ENCODE data around the gene SETBP1. TPM values are rescaled to one million over a fixed set of nuclear protein-coding genes. Genes with fewer than 3 reads are reported as not detected.

The SETBP1 gene
- total RNA-seq, 1 donor, result 2.6 TPM

DNA sequence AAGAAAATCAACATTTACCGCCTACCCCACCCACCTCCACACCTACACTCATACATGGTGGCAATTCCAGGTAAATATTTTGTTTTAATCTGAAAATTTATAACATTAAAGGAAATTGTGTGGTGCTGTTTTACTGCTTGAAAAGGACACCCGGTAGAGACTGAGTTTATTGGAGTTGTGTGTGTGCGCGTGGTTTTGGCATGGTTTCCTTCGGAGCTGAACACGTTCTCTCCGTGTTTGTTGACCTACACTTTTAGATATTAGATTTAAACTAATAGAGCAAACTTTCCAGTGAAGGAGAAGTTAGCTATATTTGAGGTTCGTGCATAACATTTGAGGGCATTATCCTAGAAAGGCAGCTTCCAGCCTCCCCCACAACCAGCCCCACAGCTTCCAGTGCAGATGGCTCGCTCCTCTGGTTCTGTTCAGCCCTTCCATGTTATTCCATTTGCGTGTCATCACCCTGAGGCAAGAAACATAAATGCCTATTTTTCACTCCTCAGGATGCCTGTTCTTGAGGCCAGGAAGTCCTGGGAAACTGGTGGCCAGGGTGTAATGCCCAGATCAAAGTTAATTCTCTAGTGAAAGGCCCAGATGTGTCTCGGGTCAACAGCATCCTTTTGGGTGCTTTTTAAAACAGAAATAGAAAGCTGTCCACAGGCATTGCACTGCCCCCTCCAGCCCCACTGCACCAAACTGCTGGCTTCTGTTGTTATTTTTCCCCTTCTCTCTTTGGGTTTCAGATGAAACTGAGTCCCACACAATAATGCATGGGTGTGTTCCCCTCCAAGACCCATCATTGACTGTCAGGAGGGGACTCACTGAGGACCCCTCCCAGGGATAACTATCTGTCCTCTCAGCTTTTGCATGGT, 190.2 kb downstream of the SETBP1 start:
- TF ChIP-seq CTCF (IDR thresholded peaks at IDR 0.05; ENCODE audit: insufficient read depth, low read depth, low read length), result no peak
- DNase-seq (ENCODE audit: low read depth), result peak; percentile 4
- no peak overlapping the region for H3K4me3 ChIP-seq (ENCODE audit: low read depth, low read length)

- H3K4me3 ChIP-seq (ENCODE audit: low read depth, low read length), result no peak overlapping the region
- TF ChIP-seq CTCF (IDR thresholded peaks at IDR 0.05; ENCODE audit: insufficient read depth, low read depth, low read length), result no peak
- no peak for DNase-seq (ENCODE audit: low read depth)
These were observed 191.1 kb downstream of the SETBP1 start for GRCh38 chr18:44871771-44872170.

- H3K4me3 ChIP-seq (ENCODE audit: low read depth, low read length), result no peak overlapping the region
- no peak for DNase-seq (ENCODE audit: low read depth)
- no peak for TF ChIP-seq CTCF (IDR thresholded peaks at IDR 0.05; ENCODE audit: insufficient read depth, low read depth, low read length)
These were observed 195.3 kb downstream of the SETBP1 start for GRCh38 chr18:44876024-44876423.

DNA sequence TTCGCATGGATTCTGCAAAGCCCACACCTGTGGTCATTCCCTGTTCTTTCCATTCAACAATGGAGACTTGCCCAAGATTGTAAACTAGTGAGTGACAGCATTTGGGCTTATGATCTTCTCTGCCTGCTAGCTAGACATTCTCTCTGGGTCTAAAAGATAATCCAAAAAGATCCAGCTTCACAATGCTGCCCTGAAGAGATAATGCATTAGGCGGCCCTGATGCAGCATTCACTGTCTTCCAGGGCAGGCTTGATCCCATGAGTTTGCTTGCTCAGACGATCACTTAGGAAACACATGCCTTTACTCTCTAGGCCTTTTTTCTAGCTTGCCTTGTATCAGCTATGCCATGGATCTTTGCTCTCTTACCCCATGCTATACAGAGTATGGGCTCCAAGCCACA, 196.1 kb downstream of the SETBP1 start:
- no peak for DNase-seq (ENCODE audit: low read depth)
- TF ChIP-seq CTCF (IDR thresholded peaks at IDR 0.05; ENCODE audit: insufficient read depth, low read depth, low read length), result no peak
- no peak overlapping the region for H3K4me3 ChIP-seq (ENCODE audit: low read depth, low read length)

- no peak for TF ChIP-seq CTCF (IDR thresholded peaks at IDR 0.05; ENCODE audit: insufficient read depth, low read depth, low read length)
- no peak overlapping the region for H3K4me3 ChIP-seq (ENCODE audit: low read depth, low read length)
- no peak for DNase-seq (ENCODE audit: low read depth)
These were observed 197.6 kb downstream of the SETBP1 start for GRCh38 chr18:44878335-44878734.

GRCh38 chr18:44880170-44880569, 199.5 kb downstream of the SETBP1 start:
- no peak for DNase-seq (ENCODE audit: low read depth)
- no peak overlapping the region for H3K4me3 ChIP-seq (ENCODE audit: low read depth, low read length)
- TF ChIP-seq CTCF (IDR thresholded peaks at IDR 0.05; ENCODE audit: insufficient read depth, low read depth, low read length), result no peak
